Measurements from ENCODE around the gene ANAPC2. TPM values are rescaled to one million over a fixed set of nuclear protein-coding genes. Genes with fewer than 3 reads are reported as not detected.

Gene ANAPC2
- total RNA-seq, 4 donors from 2014 or later = 14.0 to 34.1 (median 25.1) TPM

GRCh38 chr9:137192448-137192780 lies 4.1 kb upstream of the ANAPC2 start:
- WGBS, 2 donors = 74 to 95% methylated on average over 9 of the region's 10 CpGs
- Histone ChIP-seq H3K9me3 (no peaks in the 10 kb centered on the region), H3K4me3 (no peak overlapping the region), H3K27me3 (no peaks in the 10 kb centered on the region), H3K4me1 (peaks cover 54 to 82% (median 55%) of the 10 kb centered on the region in 3 donors), H3K36me3 (peaks cover 12 to 42% (median 15%) of the 10 kb centered on the region in 3 donors), H3K27ac (no peak overlapping the region)
- no peak for DNase-seq
- TF ChIP-seq POLR2A (IDR thresholded peaks at IDR 0.05) = no peak
- TF ChIP-seq CTCF (IDR thresholded peaks at IDR 0.05) = no peak
- intact Hi-C loops (cut with DNase I) = no loop called here

GRCh38 chr9:137191691-137192447 lies 3.5 kb upstream of the ANAPC2 start:
- peaks cover 56 to 82% (median 57%) of the 10 kb centered on the region in 3 donors for H3K4me1 ChIP-seq
- H3K36me3 ChIP-seq = peaks cover 12 to 48% (median 18%) of the 10 kb centered on the region in 3 donors
- intact Hi-C loops (cut with DNase I) = no loop called here
- no peak for DNase-seq
- H3K27ac ChIP-seq = no peak overlapping the region
- no peaks in the 10 kb centered on the region for H3K9me3 ChIP-seq
- TF ChIP-seq CTCF (IDR thresholded peaks at IDR 0.05) (no peak), POLR2A (IDR thresholded peaks at IDR 0.05) (no peak)
- WGBS, 2 donors = 80 to 82% methylated on average over 1 to 11 of the region's 22 CpGs
- H3K27me3 ChIP-seq = no peaks in the 10 kb centered on the region
- no peak overlapping the region for H3K4me3 ChIP-seq

GRCh38 chr9:137191245-137191644 lies 2.9 kb upstream of the ANAPC2 start:
- intact Hi-C loops (cut with DNase I) = no loop called here
- peaks cover 57 to 82% (median 61%) of the 10 kb centered on the region in 3 donors for H3K4me1 ChIP-seq
- TF ChIP-seq POLR2A (IDR thresholded peaks at IDR 0.05) (no peak), CTCF (IDR thresholded peaks at IDR 0.05) (no peak)
- no peaks in the 10 kb centered on the region for H3K9me3 ChIP-seq
- no peak overlapping the region for H3K4me3 ChIP-seq
- peaks cover 13 to 54% (median 18%) of the 10 kb centered on the region in 3 donors for H3K36me3 ChIP-seq
- H3K27me3 ChIP-seq = no peaks in the 10 kb centered on the region
- WGBS, 2 donors = 100% methylated on average over 1 of the region's 3 CpGs
- H3K27ac ChIP-seq = peak overlapping the region in 3 of 4 donors; percentile 85 to 99 (median 98)
- DNase-seq = no peak

GRCh38 chr9:137190315-137190856 lies 2.0 kb upstream of the ANAPC2 start:
- 44 to 64% methylated on average over 2 to 3 of the region's 9 CpGs for WGBS, 2 donors
- Histone ChIP-seq H3K4me3 (peak overlapping the region in 3 of 4 donors; percentile 78 to 100 (median 90)), H3K4me1 (peaks cover 56 to 82% (median 58%) of the 10 kb centered on the region in 3 donors), H3K36me3 (peaks cover 18 to 62% (median 20%) of the 10 kb centered on the region in 3 donors), H3K27ac (peak overlapping the region; percentile 85 to 99 (median 98)), H3K9me3 (no peaks in the 10 kb centered on the region), H3K27me3 (no peaks in the 10 kb centered on the region)
- no peak for DNase-seq
- intact Hi-C loops (cut with DNase I) = no loop called here
- TF ChIP-seq CTCF (IDR thresholded peaks at IDR 0.05) (peak in 1 of 6 experiments; percentile 32), POLR2A (IDR thresholded peaks at IDR 0.05) (no peak)

All from esophagus squamous epithelium (tissue), 5 donors.